HG03571 (cell line): Measurements from ENCODE around the gene SYMPK.

ENCODE experiments used
- ATAC-seq: cut with Tn5 transposase; IDR thresholded peaks from one replicate; pipeline ENCODE4 v1.9.1; 2021; ENCODE audit not compliant: unreplicated experiment

Gene SYMPK

GRCh38 chr19:45768655-45768983, 94.3 kb downstream of the SYMPK start:
- no peak for ATAC-seq

- no peak for ATAC-seq
Measured at GRCh38 chr19:45767881-45768654, 94.9 kb downstream of the SYMPK start.

- ATAC-seq, result no peak
Measured at GRCh38 chr19:45767410-45767880, 95.5 kb downstream of the SYMPK start.

GRCh38 chr19:45766869-45767346, 96.0 kb downstream of the SYMPK start:
- no peak for ATAC-seq

- no peak for ATAC-seq
Measured at GRCh38 chr19:45766296-45766868, 96.6 kb downstream of the SYMPK start.

GRCh38 chr19:45765702-45766295, 97.1 kb downstream of the SYMPK start:
- ATAC-seq, result no peak
